Measurements from ENCODE around the gene PHF1.

The PHF1 gene

GRCh38 chr6:33405386-33405940 is 5.4 kb upstream of the PHF1 start:
- DNase-seq (ENCODE audit: low spot score in 2 of 2) (no peak), ATAC-seq (ENCODE audit: low read depth) (no peak)
- Mint-ChIP-seq H3K9me3 (no peaks in the 10 kb centered on the region), H3K36me3 (no peaks in the 10 kb centered on the region), H3K4me1 (peaks cover 18% of the 10 kb centered on the region), H3K27ac (peak overlapping the region; percentile 54), H3K27me3 (no peaks in the 10 kb centered on the region), H3K4me3 (no peak overlapping the region)

- H3K27me3 Mint-ChIP-seq, result no peaks in the 10 kb centered on the region
- ATAC-seq (ENCODE audit: low read depth), result no peak
- peaks cover 18% of the 10 kb centered on the region for H3K4me1 Mint-ChIP-seq
- no peak overlapping the region for H3K4me3 Mint-ChIP-seq
- DNase-seq (ENCODE audit: low spot score in 2 of 2), result no peak
- no peaks in the 10 kb centered on the region for H3K9me3 Mint-ChIP-seq
- H3K36me3 Mint-ChIP-seq, result no peaks in the 10 kb centered on the region
- no peak overlapping the region for H3K27ac Mint-ChIP-seq
Measured at GRCh38 chr6:33406126-33406525, 4.7 kb upstream of the PHF1 start.

- DNase-seq (ENCODE audit: low spot score in 2 of 2) (no peak), ATAC-seq (ENCODE audit: low read depth) (no peak)
- H3K27ac Mint-ChIP-seq, result no peak overlapping the region
- no peaks in the 10 kb centered on the region for H3K27me3 Mint-ChIP-seq
- peaks cover 21% of the 10 kb centered on the region for H3K4me1 Mint-ChIP-seq
- H3K9me3 Mint-ChIP-seq, result no peaks in the 10 kb centered on the region
- no peak overlapping the region for H3K4me3 Mint-ChIP-seq
- H3K36me3 Mint-ChIP-seq, result no peaks in the 10 kb centered on the region
Measured at GRCh38 chr6:33407132-33407718, 3.6 kb upstream of the PHF1 start.

- H3K4me3 Mint-ChIP-seq, result peak overlapping the region; percentile 96
- H3K9me3 Mint-ChIP-seq, result no peaks in the 10 kb centered on the region
- H3K36me3 Mint-ChIP-seq, result peaks cover 17% of the 10 kb centered on the region
- H3K27me3 Mint-ChIP-seq, result no peaks in the 10 kb centered on the region
- DNase-seq (ENCODE audit: low spot score in 2 of 2), result peak; percentile 91 to 97
- peaks cover 41% of the 10 kb centered on the region for H3K4me1 Mint-ChIP-seq
- peak overlapping the region; percentile 98 for H3K27ac Mint-ChIP-seq
- ATAC-seq (ENCODE audit: low read depth), result peak; percentile 74
Measured at GRCh38 chr6:33410050-33410710, 634 bp upstream of the PHF1 start.

GRCh38 chr6:33411632-33412005 is 805 bp downstream of the PHF1 start:
- no peak for ATAC-seq (ENCODE audit: low read depth)
- no peaks in the 10 kb centered on the region for H3K9me3 Mint-ChIP-seq
- peak overlapping the region; percentile 96 for H3K4me3 Mint-ChIP-seq
- DNase-seq (ENCODE audit: low spot score in 2 of 2), result no peak
- peak overlapping the region; percentile 98 for H3K27ac Mint-ChIP-seq
- peaks cover 22% of the 10 kb centered on the region for H3K36me3 Mint-ChIP-seq
- H3K27me3 Mint-ChIP-seq, result no peaks in the 10 kb centered on the region
- peaks cover 49% of the 10 kb centered on the region for H3K4me1 Mint-ChIP-seq

GRCh38 chr6:33412140-33413009 is 1.6 kb downstream of the PHF1 start:
- Mint-ChIP-seq H3K36me3 (peaks cover 22% of the 10 kb centered on the region), H3K27me3 (no peaks in the 10 kb centered on the region), H3K4me3 (peak overlapping the region; percentile 96), H3K27ac (peak overlapping the region; percentile 98), H3K4me1 (peaks cover 54% of the 10 kb centered on the region), H3K9me3 (no peaks in the 10 kb centered on the region)
- no peak for ATAC-seq (ENCODE audit: low read depth)
- no peak for DNase-seq (ENCODE audit: low spot score in 2 of 2)

- H3K27me3 Mint-ChIP-seq, result no peaks in the 10 kb centered on the region
Measured at GRCh38 chr6:33413241-33414120, 2.7 kb downstream of the PHF1 start.

GRCh38 chr6:33414592-33415271 is 3.9 kb downstream of the PHF1 start:
- H3K9me3 Mint-ChIP-seq, result no peaks in the 10 kb centered on the region
- peaks cover 55% of the 10 kb centered on the region for H3K4me1 Mint-ChIP-seq
- peak in 1 of 2 donors; percentile 61 for DNase-seq (ENCODE audit: low spot score in 2 of 2)
- no peaks in the 10 kb centered on the region for H3K27me3 Mint-ChIP-seq
- no peak for ATAC-seq (ENCODE audit: low read depth)
- H3K4me3 Mint-ChIP-seq, result peak overlapping the region; percentile 37
- H3K36me3 Mint-ChIP-seq, result peaks cover 22% of the 10 kb centered on the region
- H3K27ac Mint-ChIP-seq, result peak overlapping the region; percentile 92

More at GRCh38 chr6:33413241-33414120, 2.7 kb downstream of the PHF1 start:
- peaks cover 58% of the 10 kb centered on the region for H3K4me1 Mint-ChIP-seq
- no peaks in the 10 kb centered on the region for H3K9me3 Mint-ChIP-seq
- peaks cover 22% of the 10 kb centered on the region for H3K36me3 Mint-ChIP-seq
- peak overlapping the region; percentile 27 for H3K4me3 Mint-ChIP-seq
- no peak for DNase-seq (ENCODE audit: low spot score in 2 of 2)
- ATAC-seq (ENCODE audit: low read depth), result no peak
- peak overlapping the region; percentile 92 for H3K27ac Mint-ChIP-seq

GRCh38 chr6:33415831-33416230 is 5.0 kb downstream of the PHF1 start:
- Mint-ChIP-seq H3K27me3 (no peaks in the 10 kb centered on the region), H3K36me3 (peaks cover 22% of the 10 kb centered on the region), H3K4me1 (peaks cover 51% of the 10 kb centered on the region), H3K4me3 (peak overlapping the region; percentile 18), H3K27ac (peak overlapping the region; percentile 92), H3K9me3 (no peaks in the 10 kb centered on the region)
- ATAC-seq (ENCODE audit: low read depth) (no peak), DNase-seq (ENCODE audit: low spot score in 2 of 2) (no peak)

GRCh38 chr6:33416386-33417127 is 5.7 kb downstream of the PHF1 start:
- Mint-ChIP-seq H3K27ac (peak overlapping the region; percentile 92), H3K4me1 (peaks cover 49% of the 10 kb centered on the region), H3K9me3 (no peaks in the 10 kb centered on the region), H3K27me3 (no peaks in the 10 kb centered on the region), H3K4me3 (peak overlapping the region; percentile 91), H3K36me3 (peaks cover 22% of the 10 kb centered on the region)
- DNase-seq (ENCODE audit: low spot score in 2 of 2) (no peak), ATAC-seq (ENCODE audit: low read depth) (no peak)

- no peaks in the 10 kb centered on the region for H3K27me3 Mint-ChIP-seq
- peaks cover 47% of the 10 kb centered on the region for H3K4me1 Mint-ChIP-seq
- ATAC-seq (ENCODE audit: low read depth) (no peak), DNase-seq (ENCODE audit: low spot score in 2 of 2) (no peak)
- H3K36me3 Mint-ChIP-seq, result peaks cover 21% of the 10 kb centered on the region
- peak overlapping the region; percentile 92 for H3K27ac Mint-ChIP-seq
- no peaks in the 10 kb centered on the region for H3K9me3 Mint-ChIP-seq
- peak overlapping the region; percentile 91 for H3K4me3 Mint-ChIP-seq
Measured at GRCh38 chr6:33417128-33417902, 6.5 kb downstream of the PHF1 start.
